DND-41 (cell line): Measurements from ENCODE around the gene FOXD3.

Experiments
- CTCF ChIP-seq: IDR thresholded peaks from 2 replicates; pipeline ENCODE4 v1.5.1; 2012; ENCODE audit warnings: borderline replicate concordance, low read length, moderate library complexity, mild to moderate bottlenecking; ENCODE audit not compliant: poor library complexity, severe bottlenecking; ENCODE audit errors: extremely low read depth
- EZH2 ChIP-seq: IDR thresholded peaks from 3 replicates; pipeline ENCODE4 v1.6.1; 2012; ENCODE audit warnings: borderline replicate concordance, low read depth, mild to moderate bottlenecking, moderate library complexity, low read length, inconsistent platforms; ENCODE audit not compliant: severe bottlenecking

- TF ChIP-seq CTCF (no peak), EZH2 (no peak)
Observed at GRCh38 chr1:63328122-63328521, 5.8 kb downstream of the FOXD3 start.
